BE2C (cell line): ENCODE results near the gene RBBP9.

ENCODE experiments used
- DNase-seq: peaks from one replicate; pipeline ENCODE4 v3.0.0-alpha.2; 2020
- H3K27me3 ChIP-seq: fragments of 250-450 bp; sonication (Bioruptor Pico); 2 replicates; pipeline ENCODE4 v1.5.1; 2020; ENCODE audit warnings: mild to moderate bottlenecking
- H3K36me3 ChIP-seq: fragments of 250-450 bp; sonication (Bioruptor Pico); 2 replicates; pipeline ENCODE4 v1.5.1; 2020; ENCODE audit warnings: mild to moderate bottlenecking
- H3K4me1 ChIP-seq: fragments of 250-450 bp; sonication (Bioruptor Pico); 2 replicates; pipeline ENCODE4 v1.5.1; 2020
- H3K4me3 ChIP-seq: 2 replicates; pipeline ENCODE4 v1.5.1; 2011; ENCODE audit warnings: low read depth, low read length
- H3K9me3 ChIP-seq: fragments of 250-450 bp; sonication (Bioruptor Pico); 2 replicates; pipeline ENCODE4 v1.5.1; 2020
- CTCF ChIP-seq: IDR thresholded peaks from 2 replicates; pipeline ENCODE4 v1.5.1; 2012; ENCODE audit warnings: mild to moderate bottlenecking, low read depth, low read length

RBBP9 gene

GRCh38 chr20:18488301-18488700, 8.7 kb downstream of the RBBP9 start:
- DNase-seq = no peak
- H3K36me3 ChIP-seq = peaks cover 26% of the 10 kb centered on the region
- H3K4me1 ChIP-seq = no peaks in the 10 kb centered on the region
- H3K27me3 ChIP-seq = no peaks in the 10 kb centered on the region
- H3K4me3 ChIP-seq = no peak overlapping the region
- TF ChIP-seq CTCF = no peak
- H3K9me3 ChIP-seq = no peaks in the 10 kb centered on the region; the same call in 1 of the 2 replicates

GRCh38 chr20:18481596-18481995, 15.4 kb downstream of the RBBP9 start:
- Histone ChIP-seq H3K27me3 (no peaks in the 10 kb centered on the region), H3K36me3 (peaks cover 41% of the 10 kb centered on the region), H3K4me1 (no peaks in the 10 kb centered on the region), H3K9me3 (no peaks in the 10 kb centered on the region), H3K4me3 (no peak overlapping the region)
- DNase-seq = no peak
- TF ChIP-seq CTCF = no peak

- H3K36me3 ChIP-seq = peaks cover 44% of the 10 kb centered on the region
- no peak for DNase-seq
- H3K4me3 ChIP-seq = no peak overlapping the region
- H3K27me3 ChIP-seq = no peaks in the 10 kb centered on the region
- H3K9me3 ChIP-seq = no peaks in the 10 kb centered on the region
- no peak for TF ChIP-seq CTCF
- H3K4me1 ChIP-seq = no peaks in the 10 kb centered on the region
Observed at GRCh38 chr20:18477821-18478220, 19.2 kb downstream of the RBBP9 start.

GRCh38 chr20:18477218-18477617, 19.8 kb downstream of the RBBP9 start:
- H3K36me3 ChIP-seq = peaks cover 38% of the 10 kb centered on the region

GRCh38 chr20:18466894-18467730, 29.9 kb downstream of the RBBP9 start, which contains the start of the genes DZANK1 and POLR3F:
DZANK1 (minus strand) TSS chr20:18467030; CDS start chr20:18465358, 1,672 bp downstream.
POLR3F (plus strand) TSS chr20:18467390; CDS start chr20:18467507, 117 bp downstream.
- Histone ChIP-seq H3K9me3 (no peaks in the 10 kb centered on the region), H3K27me3 (no peaks in the 10 kb centered on the region), H3K36me3 (peaks cover 10% of the 10 kb centered on the region; the same call in 1 of the 2 replicates), H3K4me3 (peak within 1 kb of the TSS; percentile 91), H3K4me1 (no peaks in the 10 kb centered on the region)
- peak; percentile 98 for DNase-seq
- no peak for TF ChIP-seq CTCF

More at GRCh38 chr20:18477218-18477617, 19.8 kb downstream of the RBBP9 start:
- no peak for DNase-seq
- Histone ChIP-seq H3K4me1 (no peaks in the 10 kb centered on the region), H3K27me3 (no peaks in the 10 kb centered on the region), H3K4me3 (no peak overlapping the region), H3K9me3 (no peaks in the 10 kb centered on the region)
- no peak for TF ChIP-seq CTCF

- H3K9me3 ChIP-seq = no peaks in the 10 kb centered on the region
- peaks cover 10% of the 10 kb centered on the region; the same call in 1 of the 2 replicates for H3K36me3 ChIP-seq
- H3K4me3 ChIP-seq = peak overlapping the region; percentile 91
- no peaks in the 10 kb centered on the region for H3K27me3 ChIP-seq
- no peaks in the 10 kb centered on the region for H3K4me1 ChIP-seq
- TF ChIP-seq CTCF = no peak
- no peak for DNase-seq
Observed at GRCh38 chr20:18466574-18466893, 30.5 kb downstream of the RBBP9 start.
